K562 (cell line): Measurements from ENCODE around the gene CALM3. TPM values are rescaled to one million over a fixed set of nuclear protein-coding genes. Genes with fewer than 3 reads are reported as not detected.
A peak's percentile ranks its signal among the peaks of the same experiment; 100 is the strongest.

Experiments
- ATAC-seq: fragments of 200-7000 bp; cut with Tn5 transposase; 3 replicates; pipeline ENCODE4 v1.9.1; 2020; ENCODE audit warnings: moderate library complexity
- BruUV-seq: library from RNA; stranded (reverse); fragments of 400-500 nt; replicated peaks from 2 replicates; lab custom pipeline; 2021; lab: Mats Ljungman, UMichigan
- CTCF ChIA-PET: fragments of 300-600 bp; formaldehyde crosslinking; extraction: SDS; loops from one replicate; lab custom pipeline; 2021; ENCODE audit warnings: low intra/inter-chr PET ratio; lab: Yijun Ruan, JAX
- POLR2A ChIA-PET: fragments of 300-600, 350-650 bp; sonication (Branson Sonifier 250); formaldehyde crosslinking; extraction: SDS; loops from one replicate; lab custom pipeline; 2021; ENCODE audit warnings: antibody characterized with exemption, inconsistent platforms; lab: Yijun Ruan, JAX
- DNase-seq, 4 experiments: peaks; one replicate each; pipeline versions ENCODE4 v3.0.0 to v3.0.0-alpha.2; 2011 to 2018; ENCODE audit warnings: low spot score in 3 of 4, mixed read lengths in 3 of 4; ENCODE audit errors: extremely low read depth in 1 of 4
- FAIRE-seq: peaks from 2 replicates; lab custom pipeline; 2011; peaks lifted over from hg19 to GRCh38; lab: Jason Lieb, UNC
- H2AFZ ChIP-seq: 2 replicates; pipeline ENCODE4 v1.6.0; 2011; ENCODE audit warnings: low read depth, low read length, control low read depth, inconsistent platforms
- H3K27ac ChIP-seq: fragments of 200-600 bp; 3 replicates; pipeline ENCODE4 v1.8.0; 2011; ENCODE audit warnings: low read depth, mild to moderate bottlenecking, control low read depth, inconsistent platforms, low read length, moderate library complexity, mixed read lengths; ENCODE audit errors: extremely low read depth
- H3K27me3 ChIP-seq, 2 experiments: fragments of 300-600 bp in 1 of 2; 2 replicates in 1 of 2; 3 replicates in 1 of 2; pipeline versions ENCODE4 v1.6.0 to v1.8.0; 2011; ENCODE audit warnings: inconsistent platforms in 2 of 2, low read length in 2 of 2, mild to moderate bottlenecking in 1 of 2, mixed read lengths in 1 of 2, moderate library complexity in 1 of 2; ENCODE audit not compliant: control insufficient read depth in 2 of 2, insufficient read depth in 2 of 2
- H3K36me3 ChIP-seq: fragments of 300-600 bp; 3 replicates; pipeline ENCODE4 v1.8.0; 2011; ENCODE audit warnings: mild to moderate bottlenecking, low read length, inconsistent platforms; ENCODE audit not compliant: control insufficient read depth, insufficient read depth
- H3K4me1 ChIP-seq, 2 experiments: fragments of 200-600 bp in 1 of 2; replicated peaks in 1 of 2; 2 replicates in 1 of 2; 3 replicates in 1 of 2; pipeline versions ENCODE4 v1.5.1 to v1.8.0; 2011; ENCODE audit warnings: inconsistent platforms in 2 of 2, low read length in 2 of 2, mild to moderate bottlenecking in 1 of 2, mixed read lengths in 1 of 2, moderate library complexity in 1 of 2; ENCODE audit not compliant: control insufficient read depth in 2 of 2, insufficient read depth in 2 of 2
- H3K4me2 ChIP-seq: 2 replicates; pipeline ENCODE4 v1.6.1; 2011; ENCODE audit warnings: low read length, control low read depth, inconsistent platforms, mixed read lengths; ENCODE audit not compliant: insufficient read depth
- H3K4me3 ChIP-seq: fragments of 200-600 bp; sonication (generic), shearing (Covaris generic); 2 replicates; pipeline ENCODE4 v1.5.1; 2016; ENCODE audit warnings: control low read depth, inconsistent platforms
- H3K79me2 ChIP-seq: fragments of 200-600 bp; 3 replicates; pipeline ENCODE4 v1.8.0; 2011; ENCODE audit warnings: low read length, inconsistent platforms; ENCODE audit not compliant: control insufficient read depth, insufficient read depth
- H3K9ac ChIP-seq, 2 experiments: 2 replicates each; pipeline versions ENCODE4 v1.6.0 to v1.6.1; 2011; ENCODE audit warnings: low read depth in 2 of 2, low read length in 2 of 2, control low read depth in 1 of 2, inconsistent platforms in 1 of 2, mild to moderate bottlenecking in 1 of 2, mixed read lengths in 1 of 2; ENCODE audit not compliant: insufficient read depth in 1 of 2
- H3K9me1 ChIP-seq: one replicate; pipeline ENCODE4 v1.6.0; 2011; ENCODE audit warnings: inconsistent platforms, mild to moderate bottlenecking, low read length, moderate library complexity; ENCODE audit not compliant: control insufficient read depth, insufficient read depth
- H3K9me3 ChIP-seq: replicated peaks from 2 replicates; pipeline ENCODE4 v1.5.1; 2011; ENCODE audit warnings: low read depth, low read length, inconsistent platforms; ENCODE audit not compliant: control insufficient read depth, insufficient read depth
- H4K20me1 ChIP-seq: replicated peaks from 2 replicates; pipeline ENCODE4 v1.6.1; 2011; ENCODE audit warnings: low read length, inconsistent platforms, mixed read lengths; ENCODE audit not compliant: control insufficient read depth, insufficient read depth
- CBX5 ChIP-seq: IDR thresholded peaks from 2 replicates; pipeline ENCODE4 v1.6.1; 2014; ENCODE audit warnings: low read depth, borderline replicate concordance
- HNRNPL ChIP-seq: fragments of 200-400 bp; formaldehyde crosslinking; IDR thresholded peaks from 2 replicates; pipeline ENCODE4 v1.6.1; 2017; ENCODE audit warnings: low read depth, mild to moderate bottlenecking, low read length
- MCM2 ChIP-seq: fragments of 450-650 bp; IDR thresholded peaks from 2 replicates; pipeline ENCODE4 v1.6.1; 2017; ENCODE audit warnings: low read depth, mild to moderate bottlenecking
- MTA2 ChIP-seq: fragments of 450-650 bp; IDR thresholded peaks from 2 replicates; pipeline ENCODE4 v1.6.1; 2016; ENCODE audit warnings: low read depth
- ZNF121 ChIP-seq: sonication (generic); formaldehyde crosslinking; conservative IDR thresholded peaks from 2 replicates; pipeline ENCODE4 v1.8.0; 2022; ENCODE audit warnings: missing genetic modification reagents
- WGBS: fragments of 100-300 bp; shearing (Covaris generic); methylation state at CpG from one replicate; pipeline ENCODE4 v1.1.6; 2016; ENCODE audit warnings: low coverage, mixed read lengths; ENCODE audit not compliant: insufficient coverage; ENCODE audit errors: missing lambda C conversion rate; 5-methylcytosine and 5-hydroxymethylcytosine counted together
- in situ Hi-C: fragments of 300-500 bp; cut with MboI; formaldehyde crosslinking; loops from 4 replicates; pipeline ENCODE4 v1.15.0; 2018; ENCODE audit warnings: inconsistent platforms, mixed read lengths
- intact Hi-C: fragments of 100-400 bp; cut with micrococcal nuclease; formaldehyde crosslinking; loops from 2 replicates; pipeline ENCODE4 v1.14.2; 2022
- polyA plus RNA-seq, 8 experiments: library from polyadenylated mRNA; depleted of rRNA in 4 of 8; stranded (reverse) in 5 of 8; unstranded in 3 of 8; fragments of >200 nt; fragmentation: Nextera tagmentation in 2 of 8; fragmentation: Illumina TruSeq in 1 of 8; extraction: Ambion mirVana in 2 of 8; extraction: Trizol in 1 of 8; gene quantifications; 2 replicates each; pipeline versions ENCODE4 v1.2.1 to v1.2.3, GENCODE V29; 2011 to 2014; ENCODE audit warnings: inconsistent platforms in 1 of 8, missing spikeins in 1 of 8
- total RNA-seq, 7 experiments: library from RNA; depleted of rRNA in 6 of 7; stranded (reverse); fragments of >200 nt in 6 of 7; fragmentation: Illumina TruSeq in 2 of 7; extraction: Trizol in 2 of 7; gene quantifications; 2 replicates each; pipeline versions ENCODE4 v1.2.1 to v1.2.3, GENCODE V29; 2011 to 2021; ENCODE audit warnings: low replicate concordance in 1 of 7

The CALM3 gene
- total and polyA plus RNA-seq, 9 of the 15 experiments (the other 6 are each of a cell fraction or from before 2014, with no cell fraction given) = 34.6 to 350 (median 156) TPM

GRCh38 chr19:46622118-46622446 is 21.0 kb downstream of the CALM3 start:
- no peak overlapping the region for H2AFZ ChIP-seq
- no peaks in the 10 kb centered on the region for H3K9me1 ChIP-seq
- peaks cover 51 to 56% of the 10 kb centered on the region in 2 experiments for H3K4me1 ChIP-seq
- H3K4me2 ChIP-seq = no peak overlapping the region
- peak overlapping the region in 1 of 2 experiments; percentile 78; a peak in 2 of 4 replicates for H3K9ac ChIP-seq
- H3K9me3 ChIP-seq = no peaks in the 10 kb centered on the region
- in situ Hi-C loops (no loop called here), intact Hi-C loops (no loop called here)
- no peak overlapping the region for H3K27ac ChIP-seq
- no TSS peak for BruUV-seq
- H3K79me2 ChIP-seq = no peaks in the 10 kb centered on the region
- no peaks in the 10 kb centered on the region for H3K27me3 ChIP-seq
- no peak overlapping the region for H3K4me3 ChIP-seq
- ATAC-seq (no peak), FAIRE-seq (no peak), DNase-seq (no peak)
- H4K20me1 ChIP-seq = no peaks in the 10 kb centered on the region
- no peaks in the 10 kb centered on the region for H3K36me3 ChIP-seq
- WGBS = 29% methylated on average over 6 of the region's 7 CpGs
- ChIA-PET CTCF (no interaction called here), POLR2A (interaction anchor here (0.9 to 2.3 kb wide), 3 partner anchors 9 to 39 kb away, joined by 3 to 6 read pairs (median 3); no protein-coding TSS in a partner anchor)
- TF ChIP-seq MCM2 = no peak

GRCh38 chr19:46623915-46624502 is 22.9 kb downstream of the CALM3 start:
- ChIA-PET CTCF (no interaction called here), POLR2A (interaction anchor here (0.9 kb wide), 1 partner anchor 10 kb away, joined by 3 read pairs; no protein-coding TSS in a partner anchor)
- no peak overlapping the region for H3K27ac ChIP-seq
- intact Hi-C loops = no loop called here
- in situ Hi-C loops = no loop called here
- H3K27me3 ChIP-seq = no peaks in the 10 kb centered on the region
- H3K9me1 ChIP-seq = no peaks in the 10 kb centered on the region
- no peak overlapping the region for H3K4me3 ChIP-seq
- H3K9ac ChIP-seq = peak overlapping the region in 1 of 2 experiments; percentile 11; a peak in 1 of 4 replicates
- 0 out of 2 replicates have a peak, but pooled peaks have one; percentile 13 for TF ChIP-seq ZNF121 (CRISPR knock-in tag)
- TF ChIP-seq CBX5 = no peak
- TF ChIP-seq HNRNPL = peak; percentile 15; the same call in 1 of the 2 replicates
- TF ChIP-seq MTA2 = no peak
- FAIRE-seq (no peak), DNase-seq (no peak), ATAC-seq (no peak)
- peak overlapping the region; percentile 57; the same call in 1 of the 2 replicates for H3K4me2 ChIP-seq
- WGBS = 86% methylated on average over 15 of the region's 35 CpGs
- no peaks in the 10 kb centered on the region for H4K20me1 ChIP-seq
- peaks cover 45 to 66% of the 10 kb centered on the region in 2 experiments for H3K4me1 ChIP-seq
- H3K36me3 ChIP-seq = no peaks in the 10 kb centered on the region
- no peaks in the 10 kb centered on the region for H3K79me2 ChIP-seq
- peak overlapping the region; percentile 60; the same call in 1 of the 2 replicates for H2AFZ ChIP-seq
- no peaks in the 10 kb centered on the region for H3K9me3 ChIP-seq
- no TSS peak for BruUV-seq
